Umbilical cord (tissue), 2 donors: ENCODE results near the gene HAUS6. TPM values are rescaled to one million over a fixed set of nuclear protein-coding genes. Genes with fewer than 3 reads are reported as not detected.
"Not testable (repeated sequence)": the region's sequence is repeated elsewhere in the genome, so short reads cannot be mapped to it uniquely, and the experiment has no call there.

Experiments
- DNase-seq: peaks from one replicate; pipeline ENCODE4 v3.0.0-alpha.2; 2015; ENCODE audit warnings: low spot score
- total RNA-seq: library from RNA; depleted of rRNA; stranded (reverse); fragments of >200 nt; gene quantifications from one replicate; pipeline ENCODE4 v1.2.3, GENCODE V29; 2014; ENCODE audit warnings: low replicate concordance; ENCODE audit not compliant: insufficient read depth

Gene HAUS6, protein sequence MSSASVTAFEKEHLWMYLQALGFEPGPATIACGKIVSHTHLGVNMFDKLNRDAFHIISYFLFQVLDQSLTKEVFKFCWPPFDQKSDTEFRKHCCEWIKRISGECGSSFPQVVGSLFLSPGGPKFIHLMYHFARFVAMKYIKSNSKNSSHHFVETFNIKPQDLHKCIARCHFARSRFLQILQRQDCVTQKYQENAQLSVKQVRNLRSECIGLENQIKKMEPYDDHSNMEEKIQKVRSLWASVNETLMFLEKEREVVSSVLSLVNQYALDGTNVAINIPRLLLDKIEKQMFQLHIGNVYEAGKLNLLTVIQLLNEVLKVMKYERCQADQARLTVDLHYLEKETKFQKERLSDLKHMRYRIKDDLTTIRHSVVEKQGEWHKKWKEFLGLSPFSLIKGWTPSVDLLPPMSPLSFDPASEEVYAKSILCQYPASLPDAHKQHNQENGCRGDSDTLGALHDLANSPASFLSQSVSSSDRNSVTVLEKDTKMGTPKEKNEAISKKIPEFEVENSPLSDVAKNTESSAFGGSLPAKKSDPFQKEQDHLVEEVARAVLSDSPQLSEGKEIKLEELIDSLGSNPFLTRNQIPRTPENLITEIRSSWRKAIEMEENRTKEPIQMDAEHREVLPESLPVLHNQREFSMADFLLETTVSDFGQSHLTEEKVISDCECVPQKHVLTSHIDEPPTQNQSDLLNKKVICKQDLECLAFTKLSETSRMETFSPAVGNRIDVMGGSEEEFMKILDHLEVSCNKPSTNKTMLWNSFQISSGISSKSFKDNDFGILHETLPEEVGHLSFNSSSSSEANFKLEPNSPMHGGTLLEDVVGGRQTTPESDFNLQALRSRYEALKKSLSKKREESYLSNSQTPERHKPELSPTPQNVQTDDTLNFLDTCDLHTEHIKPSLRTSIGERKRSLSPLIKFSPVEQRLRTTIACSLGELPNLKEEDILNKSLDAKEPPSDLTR
- total RNA-seq: 19.7 TPM

DNA sequence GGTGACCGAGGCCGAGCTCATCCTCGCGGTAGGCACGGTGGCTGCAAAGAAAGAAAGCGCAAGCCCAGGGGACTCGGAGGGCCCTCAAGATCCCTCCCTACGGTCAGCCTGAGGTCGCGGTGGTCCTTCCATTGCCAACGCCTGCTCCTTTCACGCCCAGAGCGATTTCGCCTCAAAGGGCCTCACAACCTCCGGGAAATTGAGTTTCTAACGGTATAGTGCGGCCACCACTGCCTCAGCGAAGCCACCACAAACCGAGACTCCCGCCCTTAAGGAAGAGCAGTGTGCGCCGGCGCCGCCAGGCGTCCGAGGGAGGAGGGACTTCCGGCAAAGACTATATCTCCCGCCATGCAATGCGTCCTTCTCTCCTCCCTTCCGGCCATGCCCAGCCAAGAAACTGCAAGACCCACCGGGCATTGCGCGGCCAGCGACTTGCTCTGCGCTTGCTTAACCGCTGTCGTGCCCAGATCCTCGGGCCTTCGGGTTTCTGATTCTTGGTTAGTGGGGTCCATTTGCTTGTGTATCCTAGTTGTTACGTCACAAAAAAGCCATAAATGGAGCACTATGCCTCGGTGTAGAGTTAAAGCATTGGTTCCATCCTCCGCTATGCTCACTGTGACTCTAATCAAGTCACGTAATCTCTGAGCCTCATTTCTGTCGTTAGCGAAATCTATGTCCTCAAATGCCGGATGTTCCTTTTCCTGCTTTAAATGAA lies at the start of gene HAUS6:
Gene HAUS6, minus strand, starts transcription at position 274 of the 715 bp plus-strand sequence. Its CDS starts 253 bp downstream, at position 21.
- peak; percentile 99 for DNase-seq

DNA sequence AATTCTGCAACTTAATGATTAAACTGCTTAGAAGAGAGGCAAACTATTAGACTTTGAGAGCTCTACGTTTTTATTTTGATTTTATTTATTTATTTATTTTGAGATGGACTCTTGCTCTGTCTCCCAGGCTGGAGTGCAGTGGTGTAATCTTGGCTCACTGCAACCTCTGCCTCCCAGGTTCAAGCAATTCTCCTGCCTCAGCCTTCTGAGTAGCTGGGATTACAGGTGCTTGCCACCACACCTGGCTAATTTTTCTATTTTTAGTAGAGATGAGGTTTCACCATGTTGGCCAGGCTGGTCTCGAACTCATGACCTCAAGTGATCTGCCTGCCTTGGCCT lies 49.4 kb upstream of the HAUS6 start:
- DNase-seq: not testable (repeated sequence)

DNA sequence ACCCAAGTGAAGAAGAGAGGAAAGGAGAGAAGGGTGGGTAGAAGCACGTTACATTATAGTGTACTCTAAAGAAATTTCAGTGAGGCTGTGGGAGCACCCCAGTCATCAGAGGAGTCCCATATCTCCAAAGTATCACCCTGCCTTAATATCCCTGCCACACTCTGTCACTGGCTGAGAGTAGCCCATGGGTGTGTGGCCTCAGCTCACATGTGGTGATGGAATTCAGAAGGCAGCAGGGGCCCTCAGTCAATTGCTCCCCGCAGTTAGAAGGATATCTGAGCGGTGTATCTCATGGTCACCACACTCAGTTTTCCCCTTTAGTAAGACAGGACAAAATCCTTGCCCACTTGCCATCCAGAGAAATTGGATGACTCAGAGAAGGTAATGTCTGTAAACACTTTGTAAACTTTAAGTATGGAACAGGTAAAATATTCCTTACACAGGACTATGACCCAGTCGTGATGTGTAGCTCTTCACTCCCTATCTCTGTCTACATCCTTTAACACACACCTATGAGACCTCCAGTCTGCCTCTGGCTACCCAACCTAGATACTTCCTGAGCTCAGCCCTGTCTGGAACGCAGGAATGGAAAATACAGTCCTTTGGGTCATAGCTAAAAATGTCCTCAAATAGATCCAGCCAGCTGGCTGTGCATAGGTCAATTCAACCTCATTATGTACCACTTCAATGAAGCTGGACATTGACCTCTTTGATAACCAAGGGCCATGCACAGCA lies 48.9 kb upstream of the HAUS6 start:
- DNase-seq: no peak

DNA sequence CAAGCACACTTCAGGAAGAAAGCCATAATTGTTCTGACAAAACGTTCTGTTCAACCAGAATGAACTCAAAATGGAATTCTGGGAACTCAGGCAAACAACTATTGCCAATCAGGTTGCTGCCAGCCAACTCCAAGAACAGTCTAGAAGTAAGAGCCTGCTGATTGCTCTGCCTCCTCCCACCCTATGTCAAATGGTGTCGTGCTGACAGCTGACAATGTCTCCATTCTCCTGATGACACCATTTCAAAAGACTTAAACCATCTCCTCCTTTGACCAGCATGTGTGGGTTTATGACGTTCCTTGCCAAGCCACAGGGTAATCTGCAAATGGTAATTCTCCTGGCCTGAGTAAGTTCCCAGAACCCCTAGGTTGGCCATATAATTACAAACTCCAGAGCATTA lies 46.5 kb upstream of the HAUS6 start:
- DNase-seq: no peak

DNA sequence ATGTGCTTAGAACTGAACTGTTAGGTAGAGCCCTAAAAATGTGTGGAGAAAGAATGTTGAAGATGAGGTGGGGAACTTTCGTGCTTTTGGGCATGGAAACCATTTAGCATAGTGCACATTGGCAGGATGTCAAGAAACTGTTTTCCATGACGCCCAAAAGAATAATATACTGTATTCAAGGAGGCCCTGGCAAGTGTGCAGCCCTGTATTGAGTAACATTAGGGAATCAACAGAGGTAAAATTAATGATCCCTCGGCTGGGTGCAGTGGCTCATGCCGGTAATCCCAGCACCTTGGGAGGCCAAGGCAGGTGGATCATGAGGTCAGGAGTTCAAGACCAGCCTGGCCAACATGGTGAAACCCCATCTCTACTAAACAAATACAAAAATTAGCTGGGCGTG lies 45.5 kb upstream of the HAUS6 start:
- no peak for DNase-seq

DNA sequence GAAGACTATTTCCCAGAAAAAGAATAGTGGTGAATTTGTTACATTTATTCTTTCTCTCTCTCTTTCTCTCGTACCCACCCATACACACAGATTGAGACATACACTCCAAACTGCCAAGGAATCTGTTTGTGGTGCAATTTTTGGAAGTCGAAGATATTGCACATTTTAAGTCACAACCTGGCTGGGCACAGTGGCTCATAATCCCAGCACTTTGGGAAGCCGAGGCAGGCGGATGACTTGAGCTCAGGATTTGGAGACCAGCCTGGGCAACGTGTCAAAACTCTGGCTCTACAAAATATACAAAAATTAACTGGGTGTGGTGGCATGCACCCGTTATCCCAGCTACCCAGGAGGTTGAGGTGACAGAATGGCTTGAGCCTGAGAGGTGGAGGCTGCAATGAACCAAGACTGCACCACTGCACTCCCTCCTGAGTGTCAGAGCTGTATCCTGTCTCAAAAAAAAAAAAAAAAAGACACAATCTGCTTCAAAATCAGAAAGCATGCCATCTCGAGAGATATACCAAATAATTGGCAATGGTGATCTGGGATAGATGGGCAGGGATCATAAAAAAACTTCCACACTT lies 43.8 kb upstream of the HAUS6 start:
- DNase-seq: no peak

DNA sequence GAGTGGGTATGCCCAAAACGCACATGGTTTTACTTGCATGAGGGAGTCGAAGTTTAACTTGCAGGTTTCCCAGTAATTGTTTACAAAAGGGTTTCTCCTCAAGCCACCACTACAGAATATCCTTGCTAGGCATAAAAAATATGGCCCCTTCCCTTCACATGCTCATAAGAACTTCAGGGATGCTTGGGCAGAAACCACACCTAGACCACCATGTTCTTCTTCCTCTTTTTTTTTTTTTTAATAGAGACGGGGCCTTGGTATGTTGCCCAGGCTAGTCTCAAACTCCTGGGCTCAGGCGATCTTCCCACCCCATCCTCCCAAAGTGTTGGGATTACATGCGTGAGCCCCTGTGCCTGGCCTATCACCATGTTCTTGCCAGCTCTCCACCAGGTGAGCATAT lies 43.2 kb upstream of the HAUS6 start:
- no peak for DNase-seq

DNA sequence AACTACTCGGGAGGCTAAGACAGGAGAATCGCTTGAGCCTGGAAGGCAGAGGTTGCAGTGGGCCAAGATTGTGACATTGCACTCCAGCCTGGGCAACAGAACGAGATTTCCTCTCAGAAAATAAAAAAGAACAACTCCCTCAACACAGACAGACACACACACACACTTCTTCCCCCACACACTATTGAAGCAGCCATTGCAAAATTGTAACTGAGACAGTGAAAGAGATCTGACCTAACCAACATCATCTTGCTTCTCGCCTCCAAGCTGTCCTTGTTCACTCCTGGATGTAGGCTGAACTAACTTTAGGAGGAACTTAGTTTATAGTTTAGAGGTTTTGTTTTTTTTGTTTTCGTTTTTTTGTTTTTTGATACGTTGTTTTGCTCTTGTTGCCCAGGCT lies 37.6 kb upstream of the HAUS6 start:
- no peak for DNase-seq

DNA sequence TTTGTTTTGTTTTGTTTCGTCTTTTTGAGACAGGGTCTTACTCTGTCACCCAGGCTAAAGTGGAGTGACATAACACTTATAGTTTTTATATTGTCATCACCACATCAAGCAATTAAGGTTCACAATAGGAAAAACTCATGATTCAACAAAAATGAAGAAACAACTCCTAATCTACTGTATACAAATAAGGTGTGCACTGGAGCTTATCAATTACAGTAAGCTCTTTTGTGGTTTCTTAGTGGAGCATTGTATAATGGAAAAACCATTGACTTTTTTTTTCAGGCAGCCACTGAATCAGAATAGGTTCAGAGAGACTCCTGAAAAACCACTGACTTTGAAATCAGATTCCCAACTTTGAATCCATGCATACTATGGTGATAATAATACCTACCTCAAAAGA lies 35.4 kb upstream of the HAUS6 start:
- DNase-seq: no peak

DNA sequence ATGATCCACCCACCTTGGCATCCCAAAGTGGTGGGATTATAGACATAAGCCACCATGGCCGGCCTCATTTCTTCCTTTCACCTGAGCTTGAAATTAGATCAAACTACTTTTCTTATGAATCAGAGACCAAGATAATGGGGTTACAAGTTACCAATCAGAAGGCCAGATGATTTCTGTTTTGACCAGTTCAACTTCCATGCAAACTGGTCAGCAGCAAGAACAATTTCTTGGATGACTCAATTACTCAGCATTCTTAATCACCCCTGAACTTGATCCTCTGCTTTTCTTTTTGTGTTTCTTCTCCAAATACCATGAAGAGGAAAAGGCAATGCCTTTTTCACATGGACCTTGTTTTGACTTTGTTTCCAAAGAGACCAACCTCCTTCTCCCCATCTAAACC lies 34.6 kb upstream of the HAUS6 start:
- no peak for DNase-seq

DNA sequence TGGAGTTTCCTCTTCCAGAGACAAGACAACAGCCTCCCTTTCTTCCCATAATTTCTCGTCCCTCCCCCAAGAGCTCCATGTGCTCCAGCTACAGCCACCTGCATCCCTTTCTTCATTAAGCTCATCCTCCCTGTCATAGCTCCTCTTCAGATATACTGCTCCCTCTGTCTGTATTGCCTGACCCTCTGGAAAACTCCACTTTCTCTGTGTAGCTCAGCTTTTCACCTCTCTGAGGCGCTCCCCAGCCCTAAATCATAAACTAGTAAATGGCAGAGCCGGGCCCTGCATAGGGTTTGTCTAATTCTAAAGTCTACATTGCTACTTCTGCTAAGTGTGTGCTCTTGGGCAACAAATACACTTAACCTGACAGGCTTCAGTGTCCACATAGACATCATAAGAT lies 33.4 kb upstream of the HAUS6 start:
- no peak for DNase-seq

DNA sequence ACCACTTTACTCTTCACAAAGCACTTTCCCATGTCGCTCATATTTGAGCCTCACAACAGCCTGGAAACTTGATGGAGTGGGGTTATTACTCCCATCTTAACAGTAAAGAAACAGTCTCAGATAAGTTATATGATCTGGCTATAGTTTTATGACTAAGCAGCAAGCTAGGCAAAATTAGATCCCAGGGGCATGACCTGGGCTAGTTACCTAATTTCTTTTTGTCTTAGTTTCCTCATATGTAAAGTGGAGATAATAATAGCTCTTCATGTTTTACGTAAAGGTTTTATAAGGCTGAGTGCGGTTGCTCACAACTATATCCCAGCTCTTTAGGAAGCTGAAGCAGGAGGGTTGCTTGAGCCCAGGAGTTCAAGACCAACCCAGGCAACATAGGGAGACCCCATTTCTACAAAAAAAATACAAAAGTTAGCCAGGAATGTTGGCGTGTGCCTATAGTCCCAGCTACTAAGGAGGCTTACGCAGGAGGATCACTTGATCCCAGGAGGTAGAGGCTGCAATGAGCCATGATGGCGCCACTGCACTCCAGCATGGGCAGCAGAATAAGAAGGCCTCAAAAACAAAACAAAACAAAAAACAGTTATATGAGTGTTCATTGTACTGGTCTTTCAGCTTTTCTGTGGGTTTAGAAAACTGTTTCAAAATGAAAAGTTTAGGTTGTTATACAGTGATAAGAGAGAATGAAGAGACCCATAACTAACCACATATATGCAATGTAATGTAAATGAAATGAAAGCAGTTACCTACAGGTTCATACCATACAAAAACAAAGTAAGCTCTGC lies 31.0 kb upstream of the HAUS6 start:
- DNase-seq: no peak

DNA sequence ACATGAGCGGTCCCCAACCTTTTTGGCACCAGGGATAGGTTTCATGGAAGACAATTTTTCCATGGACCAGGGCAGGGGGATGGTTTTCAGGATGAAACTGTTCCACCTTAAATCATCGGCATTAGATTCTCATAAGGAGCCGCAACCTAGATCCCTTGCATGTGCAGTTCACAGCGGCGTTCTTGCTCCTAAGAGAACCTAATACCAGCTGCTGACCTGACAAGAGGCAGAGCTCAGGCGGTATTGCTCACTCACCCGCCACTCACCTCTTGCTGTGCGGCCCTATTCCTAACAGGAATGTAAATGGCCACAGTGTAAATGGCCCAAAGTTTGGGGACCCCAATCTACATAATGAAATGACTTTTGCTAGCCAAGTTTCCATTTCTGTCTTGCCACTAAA lies 27.7 kb upstream of the HAUS6 start:
- no peak for DNase-seq

DNA sequence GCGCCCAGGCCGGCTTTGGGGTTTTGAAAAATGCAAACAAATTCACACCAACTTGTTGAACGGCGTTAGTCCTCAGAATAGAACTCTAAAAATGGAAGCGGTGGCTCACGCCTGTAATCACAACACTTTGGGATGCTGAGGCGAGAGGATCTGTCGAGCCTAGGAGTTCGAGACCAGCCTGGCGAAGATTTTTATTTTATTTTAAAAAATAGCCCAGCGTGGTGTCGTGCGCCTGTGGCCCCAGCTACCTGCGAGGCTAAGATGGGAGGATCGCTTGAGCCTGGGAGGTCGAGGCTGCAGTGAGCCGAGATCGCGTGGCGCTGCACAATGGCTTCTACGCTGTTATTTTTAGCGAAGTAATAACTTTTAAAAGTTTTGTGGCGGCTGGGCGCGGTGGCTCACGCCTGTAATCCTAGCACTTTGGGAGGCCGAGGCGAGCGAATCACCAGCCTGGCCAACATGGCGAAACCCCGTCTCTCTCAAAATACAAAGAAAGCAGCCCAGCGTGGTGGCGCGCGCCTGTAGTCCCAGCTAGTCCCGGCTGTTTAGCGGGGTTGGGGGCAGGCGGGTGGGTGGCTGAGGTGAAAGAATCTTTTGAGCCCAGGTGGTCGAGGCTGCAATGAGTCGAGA lies 25.3 kb upstream of the HAUS6 start:
- DNase-seq: peak; percentile 43

DNA sequence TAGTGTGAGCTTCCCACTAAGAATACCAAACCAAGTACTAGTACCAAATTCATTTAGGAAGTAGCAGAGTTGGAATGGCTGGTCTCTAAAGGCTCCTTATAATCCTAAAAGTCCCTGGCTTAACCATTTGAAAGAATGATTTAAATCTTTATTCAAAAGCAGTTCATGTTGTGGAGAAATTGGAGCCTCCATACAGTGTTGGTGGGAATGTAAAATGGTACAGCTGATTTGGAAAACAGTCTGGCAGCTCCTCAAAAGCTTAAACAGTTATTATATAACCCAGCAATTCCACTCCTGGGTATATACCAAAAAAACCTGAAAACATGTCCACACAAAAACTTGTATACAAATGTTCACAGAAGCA lies 21.7 kb upstream of the HAUS6 start:
- DNase-seq: no peak

DNA sequence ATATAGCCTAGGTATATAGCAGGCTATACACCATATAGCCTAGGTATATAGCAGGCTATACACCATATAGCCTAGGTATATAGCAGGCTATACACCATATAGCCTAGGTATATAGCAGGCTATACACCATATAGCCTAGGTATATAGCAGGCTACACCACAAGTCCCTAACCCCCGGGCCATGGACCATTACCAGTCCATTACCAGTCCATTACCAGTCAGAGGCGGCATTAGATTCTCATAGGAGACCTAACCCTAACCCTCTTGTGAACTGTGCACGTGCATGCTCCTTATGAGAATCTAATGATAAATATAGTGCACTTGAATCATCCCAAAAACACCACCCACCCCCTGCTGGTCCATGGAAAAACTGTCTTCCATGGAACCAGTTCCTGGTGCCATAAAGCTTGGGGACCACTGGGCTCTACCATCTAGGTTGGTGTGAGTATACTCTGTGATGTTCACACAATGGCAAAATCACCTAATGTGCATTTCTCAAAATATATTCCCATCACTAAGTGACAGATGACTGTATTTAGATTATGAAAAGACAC lies 19.9 kb upstream of the HAUS6 start:
- DNase-seq: no peak

DNA sequence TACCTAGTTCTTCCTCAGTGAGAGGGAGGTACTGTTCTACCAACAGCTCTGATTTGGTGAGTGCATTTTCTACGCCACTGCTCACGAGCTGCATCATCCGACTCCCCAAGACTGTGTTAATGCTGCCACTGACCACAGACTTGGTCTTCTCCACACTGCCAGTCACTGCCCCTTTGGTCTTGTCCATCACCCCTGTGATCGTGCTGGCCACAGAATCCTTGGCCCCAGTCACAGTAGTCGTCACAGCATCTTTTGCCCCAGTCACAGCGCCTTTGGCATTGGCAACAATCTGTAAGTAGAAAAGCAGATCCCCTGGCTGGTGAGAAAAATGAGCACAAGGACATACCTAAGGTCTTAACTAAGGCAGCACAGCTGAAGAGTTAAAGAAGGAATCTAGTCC lies 18.2 kb upstream of the HAUS6 start:
- no peak for DNase-seq

DNA sequence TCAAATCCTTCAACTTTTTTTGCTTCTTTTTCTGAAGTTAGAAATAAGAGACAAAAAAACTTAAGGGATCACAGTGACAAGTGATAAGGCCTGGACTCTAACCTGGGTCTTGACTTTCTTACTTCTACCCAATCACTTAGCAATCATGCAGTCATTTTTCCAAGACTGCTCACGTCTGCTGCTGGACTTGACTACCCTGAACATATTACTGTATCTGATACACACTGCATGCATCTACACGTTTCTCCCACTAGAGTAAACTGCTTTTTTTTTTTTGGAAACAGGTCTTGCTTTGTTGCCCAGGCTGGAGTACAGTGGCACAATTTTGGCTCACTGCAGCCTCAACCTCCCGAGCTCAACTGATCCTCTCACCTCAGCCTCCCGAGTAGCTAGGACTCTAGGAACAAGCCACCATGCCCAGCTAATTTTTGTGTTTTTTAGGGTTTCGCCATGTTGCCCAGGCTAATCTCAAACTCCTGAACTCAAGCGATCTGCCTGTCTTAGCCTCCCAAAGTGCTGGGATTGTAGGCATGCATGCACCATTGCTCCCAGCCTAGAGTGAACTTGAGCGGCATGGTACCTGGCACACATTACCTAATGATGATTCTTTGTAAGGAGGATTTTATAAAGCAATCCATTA lies 17.2 kb upstream of the HAUS6 start:
- no peak for DNase-seq

DNA sequence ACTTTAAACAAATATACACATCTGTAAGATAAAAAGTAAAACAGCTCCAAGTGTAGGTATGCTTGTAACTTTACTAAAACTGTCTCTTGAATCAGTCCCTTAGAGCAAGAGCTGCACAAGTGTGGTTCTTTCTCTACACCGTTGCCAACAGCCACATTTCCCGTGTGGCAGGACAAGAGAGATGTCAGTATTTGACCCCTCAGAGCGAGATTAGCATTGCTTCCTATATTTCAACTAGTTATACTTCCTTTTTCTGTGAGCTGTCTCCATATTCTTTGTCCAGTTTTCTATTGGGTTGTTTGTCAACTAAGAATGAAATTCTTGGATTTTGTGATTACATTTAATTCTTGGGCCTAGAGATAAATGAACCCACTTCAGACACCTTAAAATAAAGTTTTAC lies 16.5 kb upstream of the HAUS6 start:
- DNase-seq: no peak
